Loucy (cell line): ENCODE results near the gene CORO1C.

Experiments used
- H2AFZ ChIP-seq: fragments of 200-600 bp; sonication (generic); 2 replicates; pipeline ENCODE4 v1.6.0; 2016; ENCODE audit warnings: antibody characterized with exemption, mild to moderate bottlenecking, low read length, moderate library complexity
- H3F3A ChIP-seq: fragments of 200-600 bp; 2 replicates; pipeline ENCODE4 v1.6.0; 2016; ENCODE audit warnings: antibody characterized with exemption, low read depth, mild to moderate bottlenecking
- H3K27me3 ChIP-seq: fragments of 200-600 bp; sonication (generic); 2 replicates; pipeline ENCODE4 v1.6.1; 2014; ENCODE audit warnings: low read length, mild to moderate bottlenecking; ENCODE audit not compliant: insufficient read depth, poor library complexity, severe bottlenecking
- H3K36me3 ChIP-seq: fragments of 200-600 bp; sonication (generic); 2 replicates; pipeline ENCODE4 v1.6.1; 2016; ENCODE audit warnings: low read length; ENCODE audit not compliant: insufficient read depth
- H3K4me1 ChIP-seq: fragments of 200-600 bp; sonication (generic); 2 replicates; pipeline ENCODE4 v1.5.1; 2014; ENCODE audit warnings: low read length, mild to moderate bottlenecking; ENCODE audit not compliant: insufficient read depth, poor library complexity, severe bottlenecking
- H3K4me2 ChIP-seq: fragments of 200-600 bp; sonication (generic); 2 replicates; pipeline ENCODE4 v1.6.0; 2014; ENCODE audit warnings: antibody characterized with exemption, low read length, low read depth, mild to moderate bottlenecking; ENCODE audit not compliant: poor library complexity, severe bottlenecking
- H3K4me3 ChIP-seq: fragments of 200-600 bp; sonication (generic); 2 replicates; pipeline ENCODE4 v1.5.1; 2014; ENCODE audit warnings: low read length, mild to moderate bottlenecking, mixed read lengths; ENCODE audit not compliant: poor library complexity, severe bottlenecking
- H3K79me2 ChIP-seq: fragments of 200-600 bp; sonication (generic); 2 replicates; pipeline ENCODE4 v1.6.1; 2014; ENCODE audit warnings: low read length; ENCODE audit not compliant: insufficient read depth
- H3K9ac ChIP-seq: fragments of 200-600 bp; sonication (generic); 2 replicates; pipeline ENCODE4 v1.6.0; 2014; ENCODE audit warnings: mild to moderate bottlenecking, low read depth, low read length, moderate library complexity; ENCODE audit not compliant: poor library complexity, severe bottlenecking
- H3K9me2 ChIP-seq: fragments of 200-600 bp; sonication (generic); replicated peaks from 2 replicates; pipeline ENCODE4 v1.6.1; 2016; ENCODE audit warnings: low read depth, low read length, mixed read lengths
- H3K9me3 ChIP-seq: fragments of 200-600 bp; sonication (generic); 2 replicates; pipeline ENCODE4 v1.6.1; 2014; ENCODE audit warnings: mild to moderate bottlenecking, antibody characterized with exemption, low read length, low read depth; ENCODE audit not compliant: insufficient read depth
- H4K20me1 ChIP-seq: fragments of 200-600 bp; sonication (generic); 2 replicates; pipeline ENCODE4 v1.6.0; 2014; ENCODE audit warnings: antibody characterized with exemption, low read length, mild to moderate bottlenecking; ENCODE audit not compliant: insufficient read depth, poor library complexity, severe bottlenecking
- CTCF ChIP-seq: fragments of 200-600 bp; sonication (generic); conservative IDR thresholded peaks from 2 replicates; pipeline ENCODE4 v1.5.1; 2014; ENCODE audit warnings: mild to moderate bottlenecking, antibody characterized with exemption, low read length
- EZH2phosphoT487 ChIP-seq: fragments of 200-600 bp; IDR thresholded peaks from 2 replicates; pipeline ENCODE4 v1.6.1; 2018; ENCODE audit warnings: antibody characterized with exemption, mild to moderate bottlenecking, moderate library complexity, borderline replicate concordance

Gene CORO1C

GRCh38 chr12:108630481-108631207 lies 100.7 kb downstream of the CORO1C start:
- H3K9me2 ChIP-seq = no peaks in the 10 kb centered on the region
- no peak overlapping the region for H3K4me3 ChIP-seq
- H3K4me2 ChIP-seq = peak overlapping the region; percentile 80
- H3K9ac ChIP-seq = peak overlapping the region; percentile 28
- no peaks in the 10 kb centered on the region for H3K9me3 ChIP-seq
- no peaks in the 10 kb centered on the region for H3K36me3 ChIP-seq
- TF ChIP-seq EZH2phosphoT487 = no peak
- no peak for TF ChIP-seq CTCF
- peaks cover 6% of the 10 kb centered on the region; the same call in 1 of the 2 replicates for H3F3A ChIP-seq
- peaks cover 67% of the 10 kb centered on the region for H3K4me1 ChIP-seq
- H2AFZ ChIP-seq = no peak overlapping the region
- H3K27me3 ChIP-seq = no peaks in the 10 kb centered on the region
- peaks cover 3% of the 10 kb centered on the region; the same call in 1 of the 2 replicates for H3K79me2 ChIP-seq
- no peaks in the 10 kb centered on the region for H4K20me1 ChIP-seq

- Histone ChIP-seq H3F3A (peaks cover 3% of the 10 kb centered on the region; the same call in 1 of the 2 replicates), H3K9ac (peak overlapping the region; percentile 28), H3K4me2 (peak overlapping the region; percentile 56), H3K36me3 (no peaks in the 10 kb centered on the region), H3K79me2 (peaks cover 3% of the 10 kb centered on the region; the same call in 1 of the 2 replicates), H3K9me3 (no peaks in the 10 kb centered on the region), H4K20me1 (no peaks in the 10 kb centered on the region), H3K27me3 (no peaks in the 10 kb centered on the region), H3K9me2 (no peaks in the 10 kb centered on the region), H2AFZ (no peak overlapping the region), H3K4me3 (no peak overlapping the region), H3K4me1 (peaks cover 62% of the 10 kb centered on the region)
- TF ChIP-seq CTCF (no peak), EZH2phosphoT487 (no peak)
Observed at GRCh38 chr12:108629824-108630476, 101.4 kb downstream of the CORO1C start.

GRCh38 chr12:108629151-108629550 lies 102.2 kb downstream of the CORO1C start:
- Histone ChIP-seq H3K9me2 (no peaks in the 10 kb centered on the region), H3K36me3 (no peaks in the 10 kb centered on the region), H3K4me3 (peak overlapping the region; percentile 8), H3K9ac (no peak overlapping the region), H3K4me2 (peak overlapping the region; percentile 56), H3K27me3 (no peaks in the 10 kb centered on the region), H2AFZ (no peak overlapping the region), H3K4me1 (peaks cover 54% of the 10 kb centered on the region), H4K20me1 (no peaks in the 10 kb centered on the region), H3F3A (no peaks in the 10 kb centered on the region), H3K9me3 (no peaks in the 10 kb centered on the region), H3K79me2 (peaks cover 3% of the 10 kb centered on the region; the same call in 1 of the 2 replicates)
- no peak for TF ChIP-seq CTCF
- TF ChIP-seq EZH2phosphoT487 = no peak
